ENCODE results near the gene CHCHD3.

- TF ChIP-seq EZH2 (IDR thresholded peaks at IDR 0.05; ENCODE audit: borderline replicate concordance, low read depth, low read length) (peak; percentile 26; the same call in 1 of the 2 replicates), MED1 (CRISPR knock-in tag; IDR thresholded peaks at IDR 0.05; ENCODE audit: borderline replicate concordance) (no peak), JUND (IDR thresholded peaks at IDR 0.05; ENCODE audit: borderline replicate concordance, low read depth, low read length) (no peak), JUND (tag; IDR thresholded peaks at IDR 0.05; ENCODE audit: borderline replicate concordance, low read depth, low read length) (no peak)
- TF ChIP-seq, protein P1, sequence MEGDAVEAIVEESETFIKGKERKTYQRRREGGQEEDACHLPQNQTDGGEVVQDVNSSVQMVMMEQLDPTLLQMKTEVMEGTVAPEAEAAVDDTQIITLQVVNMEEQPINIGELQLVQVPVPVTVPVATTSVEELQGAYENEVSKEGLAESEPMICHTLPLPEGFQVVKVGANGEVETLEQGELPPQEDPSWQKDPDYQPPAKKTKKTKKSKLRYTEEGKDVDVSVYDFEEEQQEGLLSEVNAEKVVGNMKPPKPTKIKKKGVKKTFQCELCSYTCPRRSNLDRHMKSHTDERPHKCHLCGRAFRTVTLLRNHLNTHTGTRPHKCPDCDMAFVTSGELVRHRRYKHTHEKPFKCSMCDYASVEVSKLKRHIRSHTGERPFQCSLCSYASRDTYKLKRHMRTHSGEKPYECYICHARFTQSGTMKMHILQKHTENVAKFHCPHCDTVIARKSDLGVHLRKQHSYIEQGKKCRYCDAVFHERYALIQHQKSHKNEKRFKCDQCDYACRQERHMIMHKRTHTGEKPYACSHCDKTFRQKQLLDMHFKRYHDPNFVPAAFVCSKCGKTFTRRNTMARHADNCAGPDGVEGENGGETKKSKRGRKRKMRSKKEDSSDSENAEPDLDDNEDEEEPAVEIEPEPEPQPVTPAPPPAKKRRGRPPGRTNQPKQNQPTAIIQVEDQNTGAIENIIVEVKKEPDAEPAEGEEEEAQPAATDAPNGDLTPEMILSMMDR (IDR thresholded peaks at IDR 0.05 in 2 of 3, conservative IDR thresholded peaks at IDR 0.05 in 1 of 3; ENCODE audit: insufficient read depth in 2 of 3, low read depth in 1 of 3, low read length in 3 of 3), result no peak
Measured at GRCh38 chr7:133117452-133117851, 35.6 kb upstream of the CHCHD3 start.

Measured in K562 (cell line).